Measurements from ENCODE around the gene CARD19. TPM values are rescaled to one million over a fixed set of nuclear protein-coding genes. Genes with fewer than 3 reads are reported as not detected.

CARD19 gene
- total RNA-seq, 2 donors from 2014 or later: 16.4 to 21.9 TPM

- peak overlapping the region; percentile 46 for H3K4me3 Mint-ChIP-seq
- Histone ChIP-seq H3K27ac (ENCODE audit: low read depth, low read length) (no peak overlapping the region), H3K27me3 (ENCODE audit: control insufficient read depth, insufficient read depth, low read length, poor library complexity, severe bottlenecking) (no peaks in the 10 kb centered on the region), H3K9ac (ENCODE audit: extremely low read depth, low read length, poor library complexity, severe bottlenecking) (no peak overlapping the region), H3K4me3 (ENCODE audit: low read length) (no peak overlapping the region), H3K4me1 (ENCODE audit: control insufficient read depth, insufficient read depth, low read length) (no peaks in the 10 kb centered on the region), H3K36me3 (ENCODE audit: control insufficient read depth, insufficient read depth, low read length) (no peaks in the 10 kb centered on the region), H3K9me3 (ENCODE audit: control insufficient read depth, low read length) (no peaks in the 10 kb centered on the region)
- H3K27ac Mint-ChIP-seq: no peak overlapping the region
- no peak for TF ChIP-seq CTCF (conservative IDR thresholded peaks at IDR 0.05)
- no peaks in the 10 kb centered on the region for H3K9me3 Mint-ChIP-seq
- WGBS, 2 experiments (ENCODE audit: insufficient coverage in 1 of 2, insufficient read length in 1 of 2): 47 to 62% methylated on average over 24 to 53 of the region's 53 CpGs
- peak; percentile 65 for DNase-seq
- peaks cover 18% of the 10 kb centered on the region for H3K4me1 Mint-ChIP-seq
- peaks cover 3% of the 10 kb centered on the region for H3K27me3 Mint-ChIP-seq (ENCODE audit: insufficient read depth)
- H3K36me3 Mint-ChIP-seq (ENCODE audit: low read depth): no peaks in the 10 kb centered on the region
These were observed 36.9 kb upstream of the CARD19 start for GRCh38 chr9:93059011-93059714.

GRCh38 chr9:93059715-93060578 is 36.1 kb upstream of the CARD19 start:
- peak overlapping the region; percentile 81 for H3K27ac Mint-ChIP-seq
- no peaks in the 10 kb centered on the region for H3K36me3 Mint-ChIP-seq (ENCODE audit: low read depth)
- WGBS, 2 experiments (ENCODE audit: insufficient coverage in 1 of 2, insufficient read length in 1 of 2): 89 to 94% methylated on average over 3 to 7 of the region's 7 CpGs
- no peaks in the 10 kb centered on the region for H3K4me1 ChIP-seq (ENCODE audit: control insufficient read depth, insufficient read depth, low read length)
- no peaks in the 10 kb centered on the region for H3K9me3 Mint-ChIP-seq
- peak overlapping the region; percentile 46 for H3K4me3 Mint-ChIP-seq
- H3K9ac ChIP-seq (ENCODE audit: extremely low read depth, low read length, poor library complexity, severe bottlenecking): no peak overlapping the region
- H3K27me3 Mint-ChIP-seq (ENCODE audit: insufficient read depth): peaks cover 3% of the 10 kb centered on the region
- peak; percentile 74 for DNase-seq
- H3K27me3 ChIP-seq (ENCODE audit: control insufficient read depth, insufficient read depth, low read length, poor library complexity, severe bottlenecking): no peaks in the 10 kb centered on the region
- H3K4me1 Mint-ChIP-seq: peaks cover 18% of the 10 kb centered on the region
- no peaks in the 10 kb centered on the region for H3K36me3 ChIP-seq (ENCODE audit: control insufficient read depth, insufficient read depth, low read length)
- no peak for TF ChIP-seq CTCF (conservative IDR thresholded peaks at IDR 0.05)
- H3K27ac ChIP-seq (ENCODE audit: low read depth, low read length): no peak overlapping the region
- H3K4me3 ChIP-seq (ENCODE audit: low read length): no peak overlapping the region
- no peaks in the 10 kb centered on the region for H3K9me3 ChIP-seq (ENCODE audit: control insufficient read depth, low read length)

- Histone ChIP-seq H3K36me3 (ENCODE audit: control insufficient read depth, insufficient read depth, low read length) (no peaks in the 10 kb centered on the region), H3K27ac (ENCODE audit: low read depth, low read length) (no peak overlapping the region), H3K27me3 (ENCODE audit: control insufficient read depth, insufficient read depth, low read length, poor library complexity, severe bottlenecking) (no peaks in the 10 kb centered on the region), H3K9ac (ENCODE audit: extremely low read depth, low read length, poor library complexity, severe bottlenecking) (no peak overlapping the region), H3K9me3 (ENCODE audit: control insufficient read depth, low read length) (no peaks in the 10 kb centered on the region), H3K4me3 (ENCODE audit: low read length) (no peak overlapping the region), H3K4me1 (ENCODE audit: control insufficient read depth, insufficient read depth, low read length) (no peaks in the 10 kb centered on the region)
- Mint-ChIP-seq H3K27ac (peak overlapping the region; percentile 81), H3K4me3 (peak overlapping the region; percentile 12), H3K4me1 (peaks cover 18% of the 10 kb centered on the region), H3K36me3 (ENCODE audit: low read depth) (no peaks in the 10 kb centered on the region), H3K9me3 (no peaks in the 10 kb centered on the region), H3K27me3 (ENCODE audit: insufficient read depth) (peaks cover 3% of the 10 kb centered on the region)
- 90 to 97% methylated on average over 4 to 8 of the region's 8 CpGs for WGBS, 2 experiments (ENCODE audit: insufficient coverage in 1 of 2, insufficient read length in 1 of 2)
- DNase-seq: no peak
- TF ChIP-seq CTCF (conservative IDR thresholded peaks at IDR 0.05): no peak
These were observed 35.2 kb upstream of the CARD19 start for GRCh38 chr9:93060746-93061259.
